Heart left ventricle (tissue), 13 donors: ENCODE data around the gene NCR3LG1.

Source experiments
- CTCF ChIP-seq, 12 donors: fragments of 200-600 bp; sonication (generic) in 4 of 12; IDR thresholded peaks; one replicate each; pipeline versions ENCODE4 v1.5.0 to v1.8.0; 2018 to 2022; ENCODE audit warnings: antibody characterized with exemption in 12 of 12, mild to moderate bottlenecking in 5 of 12
- POLR2A ChIP-seq, 2 donors: fragments of 450-650 bp; IDR thresholded peaks; one replicate each; pipeline ENCODE4 v1.6.1; 2017; ENCODE audit warnings: antibody characterized with exemption in 2 of 2, mild to moderate bottlenecking in 2 of 2, moderate library complexity in 2 of 2
- donor health status: ischemic (EF 13 %, LVEDD 7.1; RV severe dilation, severe dysfunction).
- donor health status: DM: no; HTN: yes; CAD: no.
- donor health status: DM: no; HTN: no; CAD: no.
- donor health status: ischemic (EF 25% LVEDD 6.9; RV normal size, moderate dysfunction).
- donor health status: ischemic (EF 25% LVEDD 5.7; RV mildly dilated, moderate dysfunction).
- donor health status: ischemic (EF 35%, LVEDD 5.7; RV mildly dilated, moderate dysfunction).
- donor health status: nonischemic (EF 11% LVEDD 7.7; RV severe dilation, severe dysfunction).
- donor health status: DM: yes; HTN: yes; CAD: no.
- donor health status: PGD.
- donor health status: ischemic (EF 29% LVEDD 5.4; RV normal size, mild dysfunction).
- donor health status: nonischemic (EF 23%, LVEDD 6.1; RV moderate dilation, normal function).

- TF ChIP-seq CTCF (IDR thresholded peaks at IDR 0.05) (no peak), POLR2A (IDR thresholded peaks at IDR 0.05) (no peak)
These were observed 41.3 kb downstream of the NCR3LG1 start for GRCh38 chr11:17392872-17393271.
